SK-N-SH (cell line): ENCODE data around the gene UBE3C. TPM values are rescaled to one million over a fixed set of nuclear protein-coding genes. Genes with fewer than 3 reads are reported as not detected.

ENCODE experiments used
- CTCF ChIA-PET: fragments of 300-600, 350-600 bp; formaldehyde crosslinking; extraction: SDS; loops from one replicate; lab custom pipeline; 2021; lab: Yijun Ruan, JAX
- POLR2A ChIA-PET: fragments of 350-600 bp; sonication (Branson Sonifier 250); formaldehyde crosslinking; extraction: SDS; loops from one replicate; lab custom pipeline; 2020; ENCODE audit warnings: antibody characterized with exemption, inconsistent platforms; lab: Yijun Ruan, JAX
- DNase-seq: peaks from one replicate; pipeline ENCODE4 v3.0.0; 2012
- H2AFZ ChIP-seq: fragments of 200-600 bp; sonication (generic); 2 replicates; pipeline ENCODE4 v1.8.1; 2016; ENCODE audit warnings: antibody characterized with exemption, mild to moderate bottlenecking, low read depth
- H3F3A ChIP-seq: fragments of 200-600 bp; sonication (generic); replicated peaks from 2 replicates; pipeline ENCODE3; 2016; ENCODE audit warnings: antibody characterized with exemption, mild to moderate bottlenecking; ENCODE audit not compliant: insufficient read depth
- H3K27ac ChIP-seq, 2 experiments: fragments of 200-500 bp in 1 of 2; fragments of 200-600 bp in 1 of 2; sonication (Bioruptor generic) in 1 of 2; sonication (generic), shearing (Covaris generic) in 1 of 2; 2 replicates each; pipeline versions ENCODE4 v1.5.1 to v1.6.1; 2014 to 2016; ENCODE audit warnings: low read depth in 2 of 2, inconsistent platforms in 1 of 2, low read length in 1 of 2, mild to moderate bottlenecking in 1 of 2, mixed read lengths in 1 of 2
- H3K27me3 ChIP-seq: fragments of 200-600 bp; sonication (generic), shearing (Covaris generic); 2 replicates; pipeline ENCODE4 v1.6.1; 2016; ENCODE audit warnings: mixed run types; ENCODE audit not compliant: insufficient read depth
- H3K36me3 ChIP-seq, 2 experiments: fragments of 200-500 bp in 1 of 2; fragments of 200-600 bp in 1 of 2; sonication (Bioruptor generic) in 1 of 2; sonication (generic) in 1 of 2; replicated peaks in 1 of 2; 2 replicates each; pipeline versions ENCODE3 to v1.5.1; 2014 to 2016; ENCODE audit warnings: low read length in 1 of 2, mild to moderate bottlenecking in 1 of 2; ENCODE audit not compliant: insufficient read depth in 2 of 2, control insufficient read depth in 1 of 2
- H3K4me1 ChIP-seq, 2 experiments: fragments of 200-500 bp in 1 of 2; fragments of 200-600 bp in 1 of 2; sonication (Bioruptor generic) in 1 of 2; sonication (generic), shearing (Covaris generic) in 1 of 2; 2 replicates each; pipeline versions ENCODE4 v1.5.1 to v1.6.1; 2014 to 2016; ENCODE audit warnings: low read depth in 1 of 2, low read length in 1 of 2, mixed run types in 1 of 2; ENCODE audit not compliant: insufficient read depth in 2 of 2, control insufficient read depth in 1 of 2
- H3K4me2 ChIP-seq: fragments of 200-600 bp; sonication (generic), shearing (Covaris generic); 2 replicates; pipeline ENCODE4 v1.6.1; 2017; ENCODE audit warnings: mixed run types
- H3K4me3 ChIP-seq, 2 experiments: fragments of 200-500 bp in 1 of 2; fragments of 200-600 bp in 1 of 2; sonication (Bioruptor generic) in 1 of 2; sonication (generic), shearing (Covaris generic) in 1 of 2; 2 replicates each; pipeline versions ENCODE4 v1.5.1 to v1.8.1; 2014 to 2016; ENCODE audit warnings: low read depth in 2 of 2, inconsistent platforms in 1 of 2, low read length in 1 of 2, mild to moderate bottlenecking in 1 of 2, mixed read lengths in 1 of 2, moderate library complexity in 1 of 2
- H3K79me2 ChIP-seq: fragments of 200-600 bp; sonication (generic); 2 replicates; pipeline ENCODE4 v1.8.1; 2017; ENCODE audit warnings: mild to moderate bottlenecking; ENCODE audit not compliant: insufficient read depth
- H3K9ac ChIP-seq: fragments of 200-600 bp; sonication (generic); 2 replicates; pipeline ENCODE4 v1.6.1; 2017; ENCODE audit warnings: mixed run types
- H3K9me2 ChIP-seq: fragments of 200-600 bp; sonication (generic); 2 replicates; pipeline ENCODE4 v1.6.1; 2017; ENCODE audit warnings: mixed run types
- H3K9me3 ChIP-seq: fragments of 200-600 bp; sonication (generic); 2 replicates; pipeline ENCODE4 v1.6.1; 2017; ENCODE audit warnings: mixed run types, mild to moderate bottlenecking, moderate library complexity
- H4K20me1 ChIP-seq: fragments of 200-600 bp; sonication (generic); 2 replicates; pipeline ENCODE4 v1.6.1; 2017; ENCODE audit warnings: mild to moderate bottlenecking, mixed run types; ENCODE audit not compliant: insufficient read depth
- CHD2 ChIP-seq: fragments of 150-350 bp; IDR thresholded peaks from 2 replicates; pipeline ENCODE4 v1.6.1; 2018; ENCODE audit warnings: low read length; ENCODE audit not compliant: partially characterized antibody
- ELF1 ChIP-seq: IDR thresholded peaks from 2 replicates; pipeline ENCODE4 v1.4.0; 2012
- EP300 ChIP-seq, 2 experiments: IDR thresholded peaks; 2 replicates each; pipeline versions ENCODE4 v1.4.0 to v1.6.1; 2012; ENCODE audit warnings: borderline replicate concordance in 1 of 2, low read depth in 1 of 2, low read length in 1 of 2
- FOSL2 ChIP-seq: IDR thresholded peaks from 2 replicates; pipeline ENCODE4 v1.4.0; 2012; ENCODE audit warnings: low read depth, mild to moderate bottlenecking, moderate library complexity, borderline replicate concordance
- FOXJ3 ChIP-seq: sonication (generic); formaldehyde crosslinking; IDR thresholded peaks from 2 replicates; pipeline ENCODE4 v1.5.1; 2020; ENCODE audit warnings: mild to moderate bottlenecking, missing genetic modification reagents
- FOXM1 ChIP-seq: IDR thresholded peaks from 2 replicates; pipeline ENCODE4 v1.4.0; 2012; ENCODE audit warnings: low read depth, mild to moderate bottlenecking
- GATA2 ChIP-seq: sonication (generic); formaldehyde crosslinking; IDR thresholded peaks from 2 replicates; pipeline ENCODE4 v1.5.0; 2020; ENCODE audit warnings: mild to moderate bottlenecking, missing genetic modification reagents
- JUND ChIP-seq: IDR thresholded peaks from 2 replicates; pipeline ENCODE4 v1.4.0; 2012
- MEF2A ChIP-seq: IDR thresholded peaks from 2 replicates; pipeline ENCODE4 v1.4.0; 2012; ENCODE audit warnings: low read depth, borderline replicate concordance
- NFIC ChIP-seq: IDR thresholded peaks from 2 replicates; pipeline ENCODE4 v1.4.0; 2012; ENCODE audit warnings: borderline replicate concordance
- POLR2AphosphoS5 ChIP-seq: IDR thresholded peaks from 2 replicates; pipeline ENCODE4 v1.6.1; 2012; ENCODE audit warnings: low read depth, low read length
- RCOR1 ChIP-seq: fragments of 150-350 bp; IDR thresholded peaks from 2 replicates; pipeline ENCODE4 v1.6.1; 2017; ENCODE audit warnings: antibody characterized with exemption, low read length
- SIN3A ChIP-seq: IDR thresholded peaks from 2 replicates; pipeline ENCODE4 v1.6.1; 2012; ENCODE audit warnings: low read depth, mild to moderate bottlenecking, low read length, moderate library complexity, borderline replicate concordance
- TAF1 ChIP-seq: IDR thresholded peaks from 2 replicates; pipeline ENCODE4 v1.6.1; 2012; ENCODE audit warnings: low read depth, mild to moderate bottlenecking, low read length, moderate library complexity, borderline replicate concordance
- YY1 ChIP-seq: IDR thresholded peaks from 2 replicates; pipeline ENCODE4 v1.4.0; 2012; ENCODE audit warnings: low read depth, mild to moderate bottlenecking
- WGBS: methylation state at CpG from one replicate; pipeline ENCODE4 v1.1.6; 2017; ENCODE audit warnings: low lambda C conversion rate; 5-methylcytosine and 5-hydroxymethylcytosine counted together
- polyA plus RNA-seq, 3 experiments: library from polyadenylated mRNA; depleted of rRNA; stranded (reverse); fragments of >200 nt; gene quantifications; 2 replicates each; pipeline ENCODE4 v1.2.3, GENCODE V29; 2012
- TF ChIP-seq, protein P1 (sequence below): IDR thresholded peaks from 2 replicates; pipeline ENCODE4 v1.4.0; 2012; ENCODE audit warnings: low read depth, borderline replicate concordance
- TF ChIP-seq, protein P2 (sequence below): IDR thresholded peaks from 2 replicates; pipeline ENCODE4 v1.6.1; 2012; ENCODE audit warnings: mild to moderate bottlenecking, low read depth, low read length, moderate library complexity

UBE3C gene
- polyA plus RNA-seq, 1 of the 3 experiments (the other 2 are of a cell fraction), result 48.4 TPM

DNA sequence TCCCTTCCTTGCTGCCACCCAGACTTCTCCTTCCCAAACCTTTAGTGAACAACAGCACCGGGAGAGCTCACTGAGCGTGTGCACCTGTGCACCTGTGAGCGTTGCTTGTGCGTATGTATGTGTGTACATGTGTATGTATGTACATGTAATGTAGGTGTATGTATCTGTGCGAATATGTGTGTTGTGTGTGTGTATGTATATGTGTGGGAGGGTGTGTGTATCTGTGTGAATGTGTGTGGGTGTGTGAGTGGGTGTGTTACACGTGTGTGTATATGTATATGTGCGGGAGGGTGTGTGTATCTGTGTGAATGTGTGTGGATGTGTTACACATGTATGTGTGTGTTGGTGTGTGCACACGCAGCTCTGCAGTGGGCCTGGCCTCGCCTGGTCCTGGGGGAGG, 153.5 kb downstream of the UBE3C start:
- Histone ChIP-seq H4K20me1 (no peaks in the 10 kb centered on the region), H3K27ac (no peak overlapping the region), H3K4me1 (no peaks in the 10 kb centered on the region), H3K9ac (no peak overlapping the region), H3K36me3 (no peaks in the 10 kb centered on the region), H3K9me3 (no peaks in the 10 kb centered on the region), H3F3A (no peaks in the 10 kb centered on the region), H2AFZ (no peak overlapping the region), H3K4me2 (no peak overlapping the region), H3K9me2 (no peaks in the 10 kb centered on the region), H3K27me3 (no peaks in the 10 kb centered on the region), H3K79me2 (no peaks in the 10 kb centered on the region), H3K4me3 (no peak overlapping the region)
- WGBS, result 92% methylated on average over 9 of the region's 9 CpGs
- POLR2A ChIA-PET, result no interaction called here
- CTCF ChIA-PET, result no interaction called here
- TF ChIP-seq YY1, result no peak
- TF ChIP-seq FOSL2, result no peak
- TF ChIP-seq JUND, result no peak
- TF ChIP-seq CHD2, result no peak
- TF ChIP-seq ELF1, result no peak
- no peak for TF ChIP-seq FOXJ3
- TF ChIP-seq SIN3A, result no peak
- TF ChIP-seq, protein P1, sequence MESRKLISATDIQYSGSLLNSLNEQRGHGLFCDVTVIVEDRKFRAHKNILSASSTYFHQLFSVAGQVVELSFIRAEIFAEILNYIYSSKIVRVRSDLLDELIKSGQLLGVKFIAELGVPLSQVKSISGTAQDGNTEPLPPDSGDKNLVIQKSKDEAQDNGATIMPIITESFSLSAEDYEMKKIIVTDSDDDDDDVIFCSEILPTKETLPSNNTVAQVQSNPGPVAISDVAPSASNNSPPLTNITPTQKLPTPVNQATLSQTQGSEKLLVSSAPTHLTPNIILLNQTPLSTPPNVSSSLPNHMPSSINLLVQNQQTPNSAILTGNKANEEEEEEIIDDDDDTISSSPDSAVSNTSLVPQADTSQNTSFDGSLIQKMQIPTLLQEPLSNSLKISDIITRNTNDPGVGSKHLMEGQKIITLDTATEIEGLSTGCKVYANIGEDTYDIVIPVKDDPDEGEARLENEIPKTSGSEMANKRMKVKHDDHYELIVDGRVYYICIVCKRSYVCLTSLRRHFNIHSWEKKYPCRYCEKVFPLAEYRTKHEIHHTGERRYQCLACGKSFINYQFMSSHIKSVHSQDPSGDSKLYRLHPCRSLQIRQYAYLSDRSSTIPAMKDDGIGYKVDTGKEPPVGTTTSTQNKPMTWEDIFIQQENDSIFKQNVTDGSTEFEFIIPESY, result no peak
- no peak for TF ChIP-seq GATA2 (CRISPR knock-in tag)
- no peak for TF ChIP-seq TAF1
- no peak for TF ChIP-seq FOXM1
- TF ChIP-seq MEF2A, result no peak
- DNase-seq, result no peak

DNA sequence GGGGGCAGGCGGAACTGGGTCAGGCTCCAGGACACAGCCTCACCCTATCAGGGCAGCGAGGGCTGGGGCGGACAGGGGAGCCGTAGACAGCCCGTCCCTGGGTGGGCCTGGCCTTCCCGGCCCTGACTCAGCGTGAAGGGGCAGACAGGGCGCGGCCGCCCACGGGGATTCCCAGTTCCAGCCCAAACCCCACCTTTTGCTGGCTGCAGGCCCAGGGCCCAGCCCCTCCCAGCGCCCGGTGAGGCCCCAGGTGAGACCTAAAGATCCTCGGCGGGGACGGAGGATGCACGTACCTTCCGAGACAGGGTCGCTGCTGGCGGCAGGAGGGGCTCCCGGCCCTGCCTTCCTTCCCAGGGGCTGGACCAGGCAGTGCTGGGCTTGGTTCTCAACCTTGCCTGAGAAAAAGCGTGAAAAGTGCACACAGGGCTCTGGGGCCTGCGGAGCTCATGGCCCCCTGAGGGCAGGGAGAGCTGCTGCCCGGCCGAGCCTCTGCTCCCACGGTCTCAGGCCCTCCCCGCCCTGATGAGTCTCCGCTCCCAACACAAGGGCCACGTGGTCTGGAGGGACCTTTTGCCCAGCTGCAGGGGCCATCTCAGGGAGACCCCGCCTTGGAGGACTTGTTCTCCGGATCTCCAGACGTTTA, 154.2 kb downstream of the UBE3C start:
- CTCF ChIA-PET, result interaction anchor here (1.8 kb wide), 1 partner anchor 19 kb away, joined by 5 read pairs; no protein-coding TSS in a partner anchor
- no peak overlapping the region for H2AFZ ChIP-seq
- TF ChIP-seq, protein P2, sequence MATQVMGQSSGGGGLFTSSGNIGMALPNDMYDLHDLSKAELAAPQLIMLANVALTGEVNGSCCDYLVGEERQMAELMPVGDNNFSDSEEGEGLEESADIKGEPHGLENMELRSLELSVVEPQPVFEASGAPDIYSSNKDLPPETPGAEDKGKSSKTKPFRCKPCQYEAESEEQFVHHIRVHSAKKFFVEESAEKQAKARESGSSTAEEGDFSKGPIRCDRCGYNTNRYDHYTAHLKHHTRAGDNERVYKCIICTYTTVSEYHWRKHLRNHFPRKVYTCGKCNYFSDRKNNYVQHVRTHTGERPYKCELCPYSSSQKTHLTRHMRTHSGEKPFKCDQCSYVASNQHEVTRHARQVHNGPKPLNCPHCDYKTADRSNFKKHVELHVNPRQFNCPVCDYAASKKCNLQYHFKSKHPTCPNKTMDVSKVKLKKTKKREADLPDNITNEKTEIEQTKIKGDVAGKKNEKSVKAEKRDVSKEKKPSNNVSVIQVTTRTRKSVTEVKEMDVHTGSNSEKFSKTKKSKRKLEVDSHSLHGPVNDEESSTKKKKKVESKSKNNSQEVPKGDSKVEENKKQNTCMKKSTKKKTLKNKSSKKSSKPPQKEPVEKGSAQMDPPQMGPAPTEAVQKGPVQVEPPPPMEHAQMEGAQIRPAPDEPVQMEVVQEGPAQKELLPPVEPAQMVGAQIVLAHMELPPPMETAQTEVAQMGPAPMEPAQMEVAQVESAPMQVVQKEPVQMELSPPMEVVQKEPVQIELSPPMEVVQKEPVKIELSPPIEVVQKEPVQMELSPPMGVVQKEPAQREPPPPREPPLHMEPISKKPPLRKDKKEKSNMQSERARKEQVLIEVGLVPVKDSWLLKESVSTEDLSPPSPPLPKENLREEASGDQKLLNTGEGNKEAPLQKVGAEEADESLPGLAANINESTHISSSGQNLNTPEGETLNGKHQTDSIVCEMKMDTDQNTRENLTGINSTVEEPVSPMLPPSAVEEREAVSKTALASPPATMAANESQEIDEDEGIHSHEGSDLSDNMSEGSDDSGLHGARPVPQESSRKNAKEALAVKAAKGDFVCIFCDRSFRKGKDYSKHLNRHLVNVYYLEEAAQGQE, result no peak
- TF ChIP-seq MEF2A (no peak), POLR2AphosphoS5 (no peak), SIN3A (no peak), GATA2 (CRISPR knock-in tag) (no peak), EP300 (IDR thresholded peaks at IDR 0.05; ENCODE audit: borderline replicate concordance in 1 of 2, low read depth in 1 of 2, low read length in 1 of 2) (no peak), JUND (no peak), YY1 (no peak), NFIC (no peak), RCOR1 (no peak)
- TF ChIP-seq, protein P1, result no peak

More for the DNA sequence above, 154.2 kb downstream of the UBE3C start:
- H3K9ac ChIP-seq, result no peak overlapping the region
- POLR2A ChIA-PET, result no interaction called here
- 88% methylated on average over 26 of the region's 32 CpGs for WGBS
- H3K4me3 ChIP-seq, result no peak overlapping the region
- H3K4me1 ChIP-seq, result no peaks in the 10 kb centered on the region
- H3F3A ChIP-seq, result no peaks in the 10 kb centered on the region
- H3K36me3 ChIP-seq, result no peaks in the 10 kb centered on the region
- peak; percentile 34 for DNase-seq
- no peaks in the 10 kb centered on the region for H4K20me1 ChIP-seq
- no peaks in the 10 kb centered on the region for H3K79me2 ChIP-seq
- no peak overlapping the region for H3K4me2 ChIP-seq
- H3K27me3 ChIP-seq, result no peaks in the 10 kb centered on the region
- H3K9me3 ChIP-seq, result no peaks in the 10 kb centered on the region
- H3K27ac ChIP-seq, result no peak overlapping the region
- H3K9me2 ChIP-seq, result no peaks in the 10 kb centered on the region
